ENCODE results near the gene WDR43.
"Not testable (repeated sequence)": the region's sequence is repeated elsewhere in the genome, so short reads cannot be mapped to it uniquely, and the experiment has no call there.

Gene WDR43

DNA sequence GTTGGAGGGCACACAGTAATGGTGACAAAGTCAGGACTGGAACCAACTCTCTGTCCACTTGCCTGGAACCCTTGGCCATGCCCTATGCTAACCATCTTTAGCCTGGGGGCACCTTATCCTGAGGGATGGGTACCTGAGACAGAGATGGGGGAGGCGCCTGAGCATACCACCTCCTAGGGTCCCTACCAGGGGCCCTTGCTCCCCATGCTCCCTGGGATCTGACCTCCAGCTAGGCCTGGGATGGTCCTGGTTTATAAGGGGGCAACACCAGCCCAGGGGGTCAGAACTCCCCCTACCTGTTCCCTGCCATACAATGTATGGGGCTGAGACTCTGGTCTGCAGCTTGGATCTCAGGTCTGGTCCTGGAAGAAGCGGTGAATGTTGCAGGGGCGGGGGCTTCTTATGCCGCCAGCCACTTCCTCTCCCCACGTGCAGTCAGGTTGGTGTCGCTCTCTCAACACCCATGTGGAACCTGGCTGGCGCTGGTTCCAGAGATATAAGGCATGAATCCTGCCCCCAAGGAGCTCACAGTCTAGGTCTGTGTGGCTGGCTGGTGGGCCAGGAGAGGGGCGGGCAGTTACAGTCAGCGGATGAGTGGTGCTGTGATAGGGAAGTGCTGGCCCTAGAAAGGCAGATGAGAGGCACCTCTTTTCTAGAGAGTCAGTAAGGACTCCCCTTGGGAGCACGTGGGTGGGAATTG is 82.9 kb downstream of the WDR43 start:
- Histone ChIP-seq H3K4me1 (ENCODE audit: control insufficient read depth in 1 of 2, insufficient read depth in 2 of 2, low read length in 2 of 2) (no peaks in the 10 kb centered on the region), H3K4me3 (ENCODE audit: low read depth in 1 of 2, low read length in 2 of 2) (no peak overlapping the region), H3K9me3 (ENCODE audit: control insufficient read depth in 1 of 2, low read length in 2 of 2) (no peaks in the 10 kb centered on the region), H3K36me3 (ENCODE audit: control insufficient read depth in 1 of 2, insufficient read depth in 2 of 2, low read length in 2 of 2) (no peaks in the 10 kb centered on the region), H3K27me3 (ENCODE audit: control insufficient read depth in 1 of 2, insufficient read depth in 2 of 2, low read length in 2 of 2) (no peaks in the 10 kb centered on the region), H3K27ac (ENCODE audit: low read depth, low read length) (no peak overlapping the region), H3K9ac (ENCODE audit: low read depth in 1 of 2, low read length in 2 of 2) (no peak overlapping the region)

DNA sequence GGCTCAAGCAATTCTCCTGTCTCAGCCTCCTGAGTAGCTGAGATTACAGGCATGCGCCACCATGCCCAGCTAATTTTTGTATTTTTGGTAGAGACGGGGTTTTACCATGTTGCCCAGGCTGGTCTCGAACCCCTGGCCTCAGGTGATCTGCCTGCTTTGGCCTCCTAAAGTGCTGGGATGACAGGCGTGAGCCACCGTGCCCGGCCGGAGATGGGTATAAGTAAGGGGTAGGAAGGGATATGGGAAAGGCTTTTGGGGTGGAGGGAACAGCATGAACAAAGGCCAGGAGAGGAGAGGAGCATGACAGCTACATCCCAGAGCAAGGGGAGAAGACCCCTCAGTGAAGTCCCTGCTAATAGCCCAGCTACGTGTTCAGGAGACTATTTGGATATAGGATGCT is 83.5 kb downstream of the WDR43 start:
- not testable (repeated sequence) for H3K4me3 ChIP-seq (ENCODE audit: low read depth in 1 of 2, low read length in 2 of 2); H3K9ac ChIP-seq (ENCODE audit: low read depth in 1 of 2, low read length in 2 of 2); H3K27ac ChIP-seq (ENCODE audit: low read depth, low read length); H3K4me1 ChIP-seq (ENCODE audit: control insufficient read depth in 1 of 2, insufficient read depth in 2 of 2, low read length in 2 of 2); H3K9me3 ChIP-seq (ENCODE audit: control insufficient read depth in 1 of 2, low read length in 2 of 2); H3K36me3 ChIP-seq (ENCODE audit: control insufficient read depth in 1 of 2, insufficient read depth in 2 of 2, low read length in 2 of 2); H3K27me3 ChIP-seq (ENCODE audit: control insufficient read depth in 1 of 2, insufficient read depth in 2 of 2, low read length in 2 of 2)

DNA sequence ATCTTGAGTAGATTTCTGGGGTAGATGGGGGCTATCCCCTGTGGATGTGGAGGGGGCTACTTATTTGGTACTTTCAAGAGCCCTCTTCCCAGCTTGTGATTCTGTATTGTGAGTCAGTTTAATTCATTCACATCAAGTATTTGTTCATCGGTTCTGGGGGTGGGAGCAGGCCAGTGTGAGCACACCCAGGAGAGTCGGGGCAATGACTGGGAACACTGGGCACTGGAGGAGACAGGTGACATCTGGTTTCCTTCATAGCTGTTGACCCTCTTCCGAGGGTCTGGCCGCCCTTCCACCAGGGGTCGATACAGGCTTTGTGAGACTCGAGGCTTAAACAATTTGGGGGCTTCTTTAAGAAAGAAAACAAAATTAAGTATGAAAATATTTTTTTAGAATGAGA is 84.1 kb downstream of the WDR43 start:
- H3K27ac ChIP-seq (ENCODE audit: low read depth, low read length), result no peak overlapping the region
- no peaks in the 10 kb centered on the region for H3K27me3 ChIP-seq (ENCODE audit: control insufficient read depth in 1 of 2, insufficient read depth in 2 of 2, low read length in 2 of 2)
- no peak overlapping the region for H3K4me3 ChIP-seq (ENCODE audit: low read depth in 1 of 2, low read length in 2 of 2)
- H3K36me3 ChIP-seq (ENCODE audit: control insufficient read depth in 1 of 2, insufficient read depth in 2 of 2, low read length in 2 of 2), result no peaks in the 10 kb centered on the region
- H3K9me3 ChIP-seq (ENCODE audit: control insufficient read depth in 1 of 2, low read length in 2 of 2), result no peaks in the 10 kb centered on the region
- H3K4me1 ChIP-seq (ENCODE audit: control insufficient read depth in 1 of 2, insufficient read depth in 2 of 2, low read length in 2 of 2), result no peaks in the 10 kb centered on the region
- no peak overlapping the region for H3K9ac ChIP-seq (ENCODE audit: low read depth in 1 of 2, low read length in 2 of 2)

DNA sequence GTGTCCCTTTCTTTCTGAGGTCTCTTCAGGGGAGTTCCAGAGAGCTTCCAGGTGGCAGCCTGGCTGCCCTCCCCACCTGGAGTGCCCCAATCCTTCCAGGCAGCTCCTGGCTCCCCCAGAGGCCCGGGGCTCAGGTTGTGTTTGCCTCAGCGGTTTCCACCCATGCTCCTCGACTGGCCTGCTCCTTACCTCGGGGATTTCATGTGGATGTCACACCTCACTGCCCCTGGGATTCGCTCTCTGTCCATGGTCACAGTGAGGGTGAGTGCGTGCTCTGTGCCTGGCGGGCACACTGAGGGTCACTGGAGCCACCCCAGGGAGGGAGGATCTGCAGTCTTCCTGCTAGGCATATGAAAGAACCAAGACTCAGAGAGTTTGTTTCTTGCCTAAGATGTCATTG is 84.6 kb downstream of the WDR43 start:
- Histone ChIP-seq H3K27me3 (ENCODE audit: control insufficient read depth in 1 of 2, insufficient read depth in 2 of 2, low read length in 2 of 2) (no peaks in the 10 kb centered on the region), H3K4me1 (ENCODE audit: control insufficient read depth in 1 of 2, insufficient read depth in 2 of 2, low read length in 2 of 2) (no peaks in the 10 kb centered on the region), H3K9ac (ENCODE audit: low read depth in 1 of 2, low read length in 2 of 2) (no peak overlapping the region), H3K27ac (ENCODE audit: low read depth, low read length) (no peak overlapping the region), H3K4me3 (ENCODE audit: low read depth in 1 of 2, low read length in 2 of 2) (no peak overlapping the region), H3K9me3 (ENCODE audit: control insufficient read depth in 1 of 2, low read length in 2 of 2) (no peaks in the 10 kb centered on the region), H3K36me3 (ENCODE audit: control insufficient read depth in 1 of 2, insufficient read depth in 2 of 2, low read length in 2 of 2) (no peaks in the 10 kb centered on the region)

DNA sequence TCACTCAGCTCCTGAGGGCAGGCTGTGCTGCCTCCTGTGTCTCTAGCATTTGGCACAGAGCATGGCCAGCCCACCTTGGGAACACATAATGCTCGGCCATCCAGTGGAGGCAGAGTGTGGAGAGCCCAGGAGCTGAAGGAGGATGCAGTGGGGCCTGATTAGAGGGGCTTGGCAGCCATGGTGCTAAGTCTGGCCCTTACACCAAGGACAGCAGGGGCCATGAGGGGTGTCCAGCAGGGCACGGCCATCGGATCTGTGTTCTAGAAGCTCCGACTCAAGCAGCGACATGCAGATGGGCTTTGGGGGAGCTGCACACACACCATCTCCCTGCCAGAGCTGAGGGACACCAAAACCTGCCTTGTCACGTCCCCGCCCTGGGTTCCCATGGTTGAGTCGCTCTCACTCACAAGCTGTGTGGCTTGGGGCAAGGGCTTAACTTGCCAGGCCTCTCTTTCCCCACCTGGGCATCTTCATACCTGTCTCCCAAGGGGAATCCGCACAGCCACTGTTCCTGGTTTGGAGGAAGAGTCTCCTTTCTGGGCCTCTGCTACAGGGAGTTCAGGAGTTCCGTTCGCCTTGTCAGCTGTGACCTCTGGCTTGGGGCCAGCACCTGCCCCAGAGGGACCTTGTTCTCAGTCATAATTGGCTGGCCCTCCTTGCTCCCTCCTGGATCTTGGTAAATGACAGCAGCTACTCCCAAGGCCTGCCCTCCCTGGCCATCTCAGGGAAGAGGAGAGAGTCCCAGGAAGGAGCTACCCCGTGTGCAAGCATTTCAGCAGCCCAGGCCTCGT is 85.3 kb downstream of the WDR43 start:
- Histone ChIP-seq H3K9ac (ENCODE audit: low read depth in 1 of 2, low read length in 2 of 2) (no peak overlapping the region), H3K27me3 (ENCODE audit: control insufficient read depth in 1 of 2, insufficient read depth in 2 of 2, low read length in 2 of 2) (no peaks in the 10 kb centered on the region), H3K36me3 (ENCODE audit: control insufficient read depth in 1 of 2, insufficient read depth in 2 of 2, low read length in 2 of 2) (no peaks in the 10 kb centered on the region), H3K4me3 (ENCODE audit: low read depth in 1 of 2, low read length in 2 of 2) (no peak overlapping the region), H3K9me3 (ENCODE audit: control insufficient read depth in 1 of 2, low read length in 2 of 2) (no peaks in the 10 kb centered on the region), H3K27ac (ENCODE audit: low read depth, low read length) (no peak overlapping the region), H3K4me1 (ENCODE audit: control insufficient read depth in 1 of 2, insufficient read depth in 2 of 2, low read length in 2 of 2) (no peaks in the 10 kb centered on the region)

DNA sequence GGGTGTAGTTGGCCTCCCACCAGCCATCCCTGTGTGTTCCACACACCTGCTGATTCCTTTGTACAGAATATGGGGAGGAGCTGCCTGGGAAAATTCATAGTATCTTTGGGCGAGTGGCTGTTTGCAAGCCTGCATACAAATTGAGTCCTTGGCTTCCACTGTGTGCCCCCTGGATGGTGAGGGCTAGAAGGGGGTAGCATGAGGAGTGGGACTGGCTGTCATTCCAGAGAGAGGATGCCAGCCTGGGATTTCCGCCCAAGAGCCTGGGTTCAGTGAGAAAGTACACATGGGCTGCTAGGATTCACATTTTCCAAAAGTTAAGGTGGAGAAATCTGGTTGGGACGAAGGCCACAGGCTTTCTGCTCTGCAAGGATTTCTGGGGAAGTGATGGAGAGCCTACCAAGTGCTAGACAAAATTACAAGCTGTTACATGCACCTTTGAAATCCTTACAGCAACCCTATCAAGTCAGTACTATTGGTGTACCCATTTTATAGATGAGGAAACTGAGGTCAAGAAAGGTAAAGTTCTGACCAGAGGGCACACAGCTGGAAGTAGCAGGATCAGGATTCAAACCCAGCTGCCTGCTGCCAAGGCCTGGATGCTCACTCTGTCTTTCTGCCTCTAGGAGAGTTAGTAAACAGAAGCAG is 86.0 kb downstream of the WDR43 start:
- no peaks in the 10 kb centered on the region for H3K9me3 ChIP-seq (ENCODE audit: control insufficient read depth in 1 of 2, low read length in 2 of 2)
- no peak overlapping the region for H3K4me3 ChIP-seq (ENCODE audit: low read depth in 1 of 2, low read length in 2 of 2)
- H3K36me3 ChIP-seq (ENCODE audit: control insufficient read depth in 1 of 2, insufficient read depth in 2 of 2, low read length in 2 of 2), result no peaks in the 10 kb centered on the region
- H3K27me3 ChIP-seq (ENCODE audit: control insufficient read depth in 1 of 2, insufficient read depth in 2 of 2, low read length in 2 of 2), result no peaks in the 10 kb centered on the region
- H3K27ac ChIP-seq (ENCODE audit: low read depth, low read length), result no peak overlapping the region
- H3K9ac ChIP-seq (ENCODE audit: low read depth in 1 of 2, low read length in 2 of 2), result no peak overlapping the region
- H3K4me1 ChIP-seq (ENCODE audit: control insufficient read depth in 1 of 2, insufficient read depth in 2 of 2, low read length in 2 of 2), result no peaks in the 10 kb centered on the region

DNA sequence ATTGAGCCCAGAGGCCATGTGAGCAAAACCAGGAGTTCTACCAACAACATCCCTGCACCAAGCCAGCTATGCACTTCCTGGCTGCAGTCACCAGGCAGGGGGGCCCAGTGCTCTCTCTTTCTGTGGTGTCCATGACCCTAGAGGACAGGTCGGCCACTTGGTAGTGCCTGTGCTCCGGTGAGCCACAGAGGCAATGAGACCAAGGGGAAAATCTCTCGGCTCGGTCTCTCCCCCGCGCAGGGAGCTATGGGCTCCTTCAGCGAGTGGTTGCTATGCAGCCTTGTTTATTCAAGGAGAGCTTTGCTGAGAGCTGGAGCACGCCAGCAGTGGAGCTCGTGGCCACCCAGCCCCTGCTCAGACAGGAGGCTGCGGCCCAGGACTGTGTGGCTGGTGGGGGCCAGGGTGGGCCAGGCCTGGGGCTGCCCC is 86.6 kb downstream of the WDR43 start, which contains the start of gene TOGARAM2:
TOGARAM2 (plus strand) TSS at position 283 of the 426 bp plus-strand sequence. CDS start 13,537 bp downstream, outside the sequence.
- H3K27ac ChIP-seq (ENCODE audit: low read depth, low read length), result peak within 1 kb of the TSS; percentile 5
- H3K27me3 ChIP-seq (ENCODE audit: control insufficient read depth in 1 of 2, insufficient read depth in 2 of 2, low read length in 2 of 2), result no peaks in the 10 kb centered on the region
- H3K4me1 ChIP-seq (ENCODE audit: control insufficient read depth in 1 of 2, insufficient read depth in 2 of 2, low read length in 2 of 2), result no peaks in the 10 kb centered on the region
- H3K9ac ChIP-seq (ENCODE audit: low read depth in 1 of 2, low read length in 2 of 2), result no peak within 1 kb of the TSS
- no peak within 1 kb of the TSS for H3K4me3 ChIP-seq (ENCODE audit: low read depth in 1 of 2, low read length in 2 of 2)
- no peaks in the 10 kb centered on the region for H3K9me3 ChIP-seq (ENCODE audit: control insufficient read depth in 1 of 2, low read length in 2 of 2)
- H3K36me3 ChIP-seq (ENCODE audit: control insufficient read depth in 1 of 2, insufficient read depth in 2 of 2, low read length in 2 of 2), result no peaks in the 10 kb centered on the region

DNA sequence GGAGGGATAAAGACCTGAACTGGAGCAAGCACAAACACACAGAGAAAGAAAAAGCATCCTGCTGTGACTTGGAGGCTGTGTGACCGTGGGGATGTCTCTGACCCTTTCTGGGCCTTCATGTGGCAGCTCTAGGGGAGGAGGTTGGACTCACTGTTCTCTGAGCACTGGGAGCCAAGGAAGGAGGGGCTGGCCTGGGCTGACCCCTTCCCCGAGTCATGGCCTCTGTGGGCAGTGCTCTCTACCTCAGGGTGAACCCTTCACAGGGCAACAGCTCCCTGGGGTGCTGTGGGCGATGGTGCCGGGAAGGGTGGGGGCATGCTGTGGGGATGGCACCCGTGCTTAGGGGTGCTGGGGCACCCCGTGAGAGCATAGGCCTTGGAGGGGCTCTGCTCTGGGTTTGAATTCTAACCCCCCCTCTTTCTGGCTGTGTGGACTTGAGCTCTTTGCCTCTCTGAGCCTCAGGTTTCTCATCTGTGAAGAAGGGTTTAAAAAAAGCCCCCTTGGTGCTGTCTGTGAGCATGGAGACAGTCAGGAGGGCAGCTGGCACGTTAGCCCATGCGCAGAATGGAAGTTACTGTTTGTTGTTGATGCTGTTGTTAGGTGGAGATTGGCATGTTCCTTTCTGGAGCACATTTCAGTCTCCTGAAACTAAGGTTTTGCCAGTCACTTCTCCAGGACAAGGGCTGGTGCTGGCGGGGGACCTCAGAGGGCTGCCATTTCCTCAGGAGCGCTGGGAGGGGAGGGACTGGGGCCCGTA is 87.3 kb downstream of the WDR43 start:
- H3K27ac ChIP-seq (ENCODE audit: low read depth, low read length), result peak overlapping the region; percentile 5
- H3K36me3 ChIP-seq (ENCODE audit: control insufficient read depth in 1 of 2, insufficient read depth in 2 of 2, low read length in 2 of 2), result no peaks in the 10 kb centered on the region
- no peak overlapping the region for H3K9ac ChIP-seq (ENCODE audit: low read depth in 1 of 2, low read length in 2 of 2)
- H3K9me3 ChIP-seq (ENCODE audit: control insufficient read depth in 1 of 2, low read length in 2 of 2), result no peaks in the 10 kb centered on the region
- no peak overlapping the region for H3K4me3 ChIP-seq (ENCODE audit: low read depth in 1 of 2, low read length in 2 of 2)
- H3K4me1 ChIP-seq (ENCODE audit: control insufficient read depth in 1 of 2, insufficient read depth in 2 of 2, low read length in 2 of 2), result no peaks in the 10 kb centered on the region
- H3K27me3 ChIP-seq (ENCODE audit: control insufficient read depth in 1 of 2, insufficient read depth in 2 of 2, low read length in 2 of 2), result no peaks in the 10 kb centered on the region

DNA sequence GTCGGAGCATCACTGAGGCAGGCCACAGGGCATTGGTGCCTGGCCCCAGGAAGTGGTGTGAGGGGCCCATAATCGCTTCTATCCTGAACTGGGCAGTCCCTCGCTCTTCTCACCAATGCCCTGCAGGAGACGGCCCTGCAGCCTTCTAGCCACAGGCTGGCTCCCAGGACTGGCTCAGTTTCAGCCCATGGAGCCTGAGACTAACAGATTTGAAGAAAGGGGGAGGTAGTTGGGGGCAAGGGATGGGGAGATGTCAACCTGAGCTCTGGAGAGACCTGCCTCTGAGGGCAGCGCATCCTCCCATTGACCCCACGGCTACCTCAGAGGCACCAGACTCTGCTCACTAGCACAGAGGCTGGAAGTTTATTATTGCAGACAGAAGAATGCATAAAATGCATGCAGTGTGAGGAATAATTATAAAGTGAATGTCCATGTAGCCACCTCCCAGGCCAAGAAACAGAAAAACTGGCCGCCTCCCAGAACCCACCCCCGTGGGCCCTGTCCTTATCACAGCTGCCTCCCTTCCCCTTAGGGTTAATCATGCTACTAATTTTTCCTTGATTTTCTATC is 88.0 kb downstream of the WDR43 start:
- Histone ChIP-seq H3K9me3 (ENCODE audit: control insufficient read depth in 1 of 2, low read length in 2 of 2) (no peaks in the 10 kb centered on the region), H3K4me3 (ENCODE audit: low read depth in 1 of 2, low read length in 2 of 2) (no peak overlapping the region), H3K27me3 (ENCODE audit: control insufficient read depth in 1 of 2, insufficient read depth in 2 of 2, low read length in 2 of 2) (no peaks in the 10 kb centered on the region), H3K4me1 (ENCODE audit: control insufficient read depth in 1 of 2, insufficient read depth in 2 of 2, low read length in 2 of 2) (no peaks in the 10 kb centered on the region), H3K27ac (ENCODE audit: low read depth, low read length) (no peak overlapping the region), H3K36me3 (ENCODE audit: control insufficient read depth in 1 of 2, insufficient read depth in 2 of 2, low read length in 2 of 2) (no peaks in the 10 kb centered on the region), H3K9ac (ENCODE audit: low read depth in 1 of 2, low read length in 2 of 2) (no peak overlapping the region)

All from duodenal mucosa (tissue), 2 donors.